Stimulated activated CD8-positive, alpha-beta memory T cell treated with anti-CD3 and anti-CD28 coated beads, Interleukin-7, amount 100 ng/mL, for 1 hour (primary cell): ENCODE results near the gene IER3.
"Not testable (repeated sequence)": the region's sequence is repeated elsewhere in the genome, so short reads cannot be mapped to it uniquely, and the experiment has no call there.

Experiments used
- DNase-seq, 2 donors: peaks; one replicate each; pipeline ENCODE4 v3.0.0-alpha.2; 2020; ENCODE audit warnings: low read depth in 2 of 2

The IER3 gene

GRCh38 chr6:30723843-30724741 lies 20.3 kb downstream of the IER3 start:
- not testable (repeated sequence) for DNase-seq

GRCh38 chr6:30723159-30723842 lies 21.0 kb downstream of the IER3 start:
- DNase-seq, result not testable (repeated sequence)

- peak; percentile 72 to 87 for DNase-seq
These were observed 21.9 kb downstream of the IER3 start for GRCh38 chr6:30722280-30723112.

GRCh38 chr6:30722025-30722279 lies 22.4 kb downstream of the IER3 start:
- DNase-seq, result not testable (repeated sequence)

GRCh38 chr6:30721198-30722024 lies 22.9 kb downstream of the IER3 start:
- peak; percentile 89 to 93 for DNase-seq

- DNase-seq, result no peak
These were observed 23.6 kb downstream of the IER3 start for GRCh38 chr6:30720738-30721197.

DNA sequence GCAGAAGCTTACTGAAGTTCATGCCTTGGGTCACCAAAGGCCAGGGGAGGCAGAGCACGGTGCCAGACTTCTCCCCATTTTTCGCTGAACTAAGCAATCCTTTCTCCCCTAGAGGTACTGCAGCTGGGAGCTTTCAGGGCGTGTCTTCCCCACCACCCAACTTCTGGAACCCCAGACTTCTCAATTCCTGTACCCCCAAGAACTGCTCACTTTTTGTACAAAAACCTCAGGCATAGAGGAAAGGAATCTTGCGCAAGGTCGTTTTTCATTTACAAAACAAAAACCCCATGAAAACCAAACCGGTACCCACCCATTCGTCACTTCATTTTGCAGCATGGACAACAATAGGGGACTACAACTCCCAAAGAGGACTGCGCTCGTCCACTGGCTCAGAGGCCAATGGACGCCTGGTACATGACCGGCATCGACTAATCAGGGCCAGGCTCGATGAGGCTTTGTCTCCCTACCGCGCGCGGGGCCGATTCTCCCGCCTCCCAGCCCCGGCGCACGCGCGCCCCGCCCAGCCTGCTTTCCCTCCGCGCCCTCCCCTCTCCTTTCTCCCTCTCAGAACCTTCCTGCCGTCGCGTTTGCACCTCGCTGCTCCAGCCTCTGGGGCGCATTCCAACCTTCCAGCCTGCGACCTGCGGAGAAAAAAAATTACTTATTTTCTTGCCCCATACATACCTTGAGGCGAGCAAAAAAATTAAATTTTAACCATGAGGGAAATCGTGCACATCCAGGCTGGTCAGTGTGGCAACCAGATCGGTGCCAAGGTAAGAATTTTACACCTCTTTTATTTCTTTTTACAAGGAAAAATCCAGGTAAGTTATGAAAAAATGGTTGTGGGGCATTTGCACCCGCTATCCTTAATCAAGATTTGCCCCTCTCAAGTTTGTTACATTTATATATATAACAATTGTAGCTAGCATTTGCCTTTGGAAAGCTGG lies 24.3 kb downstream of the IER3 start, which contains the start of gene TUBB:
TSS of gene TUBB (plus strand) at position 562 of the 947 bp plus-strand sequence. CDS start at position 717, 155 bp downstream.
- DNase-seq, result peak; percentile 86 to 91

DNA sequence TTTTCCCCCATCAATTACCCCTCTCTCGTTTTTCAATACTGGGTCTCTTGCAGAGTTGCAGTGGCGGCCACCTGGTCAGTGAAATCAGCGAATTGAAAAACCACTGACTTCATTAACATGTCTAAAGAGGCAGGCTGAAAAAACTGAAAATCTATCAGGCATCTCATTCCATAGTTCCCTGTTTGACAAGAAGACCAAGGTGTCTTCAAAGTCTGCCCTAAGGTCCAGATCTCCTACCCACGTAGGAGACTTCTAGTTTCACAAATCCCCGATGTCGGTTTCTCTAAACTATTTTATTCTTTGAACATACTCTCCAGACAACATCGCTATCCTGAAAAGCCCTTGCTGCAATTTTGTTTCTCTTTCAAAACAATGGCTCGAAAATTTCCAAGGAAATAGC lies 25.0 kb downstream of the IER3 start:
- no peak for DNase-seq

DNA sequence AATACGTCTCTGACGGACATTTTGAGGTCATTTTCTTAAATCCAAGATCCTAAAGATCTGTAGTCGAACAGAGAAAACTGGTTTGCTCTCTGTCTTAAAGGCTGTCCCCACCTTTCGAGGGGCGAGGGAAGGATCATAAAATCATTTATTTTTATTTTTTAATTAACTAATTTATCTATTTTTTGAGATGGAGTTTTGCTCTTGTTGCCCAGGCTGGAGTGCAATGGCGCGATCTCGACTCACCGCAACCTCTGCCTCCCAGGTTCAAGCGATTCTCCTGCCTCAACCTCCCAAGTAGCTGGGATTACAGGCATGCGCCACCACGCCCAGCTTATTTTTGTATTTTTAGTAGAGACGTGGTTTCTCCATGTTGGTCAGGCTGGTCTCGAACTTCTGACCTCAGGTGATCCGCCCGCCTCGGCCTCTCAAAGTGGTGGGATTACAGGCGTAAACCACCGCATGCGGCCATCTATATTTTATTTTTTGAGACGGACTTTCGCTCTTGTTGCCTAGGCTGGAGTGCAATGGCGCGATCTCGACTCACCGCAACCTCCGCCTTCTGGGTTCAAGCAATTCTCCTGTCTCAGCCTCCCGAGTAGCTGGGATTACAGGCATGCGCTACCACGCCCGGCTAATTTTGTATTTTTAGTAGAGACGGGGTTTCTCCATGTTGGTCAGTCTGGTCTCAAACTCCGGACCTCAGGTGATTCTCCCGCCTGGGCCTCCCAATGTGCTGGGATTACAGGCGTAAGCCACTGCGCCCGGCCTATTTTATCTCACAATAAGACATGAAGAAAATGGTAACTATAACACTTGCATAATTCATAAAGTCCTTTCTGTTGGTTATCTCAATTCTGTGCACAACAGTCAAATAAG lies 26.3 kb downstream of the IER3 start:
- DNase-seq, result not testable (repeated sequence)

- peak; percentile 96 to 98 for DNase-seq
These were observed 27.1 kb downstream of the IER3 start, which contains the start of gene MDC1 for GRCh38 chr6:30717129-30717844. TSS of gene MDC1 (minus strand) at chr6:30717281. CDS start at chr6:30715175, 2,106 bp downstream.

DNA sequence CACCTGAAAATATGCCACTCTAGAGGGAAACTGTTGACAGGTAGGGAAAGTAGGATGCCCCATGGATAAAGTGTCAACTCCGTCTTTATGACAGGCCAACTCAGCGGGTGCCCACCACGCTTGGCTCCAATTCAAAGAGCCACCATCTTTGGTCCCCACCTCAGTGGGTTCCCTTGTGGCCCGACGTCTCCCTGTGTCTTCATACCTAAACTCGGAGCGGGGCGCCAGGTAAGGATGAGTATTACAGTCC lies 27.5 kb downstream of the IER3 start:
- no peak for DNase-seq

DNA sequence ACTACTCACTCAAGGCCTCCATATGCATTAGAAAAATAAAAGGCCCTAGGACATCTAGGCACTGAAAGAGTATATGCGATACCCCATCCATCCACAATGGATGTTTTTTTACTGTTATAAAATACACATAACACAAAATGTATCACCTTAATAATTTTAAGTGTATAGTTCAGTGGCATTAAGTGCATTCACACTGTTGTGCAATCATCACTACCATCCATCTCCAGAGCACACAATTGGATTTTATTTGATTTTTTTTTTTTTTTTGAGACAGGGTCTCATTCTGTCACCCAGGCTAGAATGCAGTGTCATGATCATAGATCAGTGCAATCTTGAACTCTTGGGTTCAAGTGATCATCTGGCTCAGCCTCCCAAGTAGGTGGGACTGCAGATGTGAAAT lies 30.1 kb downstream of the IER3 start:
- DNase-seq, result no peak

GRCh38 chr6:30712441-30712945 lies 31.9 kb downstream of the IER3 start:
- DNase-seq, result no peak

GRCh38 chr6:30711758-30712380 lies 32.5 kb downstream of the IER3 start:
- DNase-seq, result no peak

DNA sequence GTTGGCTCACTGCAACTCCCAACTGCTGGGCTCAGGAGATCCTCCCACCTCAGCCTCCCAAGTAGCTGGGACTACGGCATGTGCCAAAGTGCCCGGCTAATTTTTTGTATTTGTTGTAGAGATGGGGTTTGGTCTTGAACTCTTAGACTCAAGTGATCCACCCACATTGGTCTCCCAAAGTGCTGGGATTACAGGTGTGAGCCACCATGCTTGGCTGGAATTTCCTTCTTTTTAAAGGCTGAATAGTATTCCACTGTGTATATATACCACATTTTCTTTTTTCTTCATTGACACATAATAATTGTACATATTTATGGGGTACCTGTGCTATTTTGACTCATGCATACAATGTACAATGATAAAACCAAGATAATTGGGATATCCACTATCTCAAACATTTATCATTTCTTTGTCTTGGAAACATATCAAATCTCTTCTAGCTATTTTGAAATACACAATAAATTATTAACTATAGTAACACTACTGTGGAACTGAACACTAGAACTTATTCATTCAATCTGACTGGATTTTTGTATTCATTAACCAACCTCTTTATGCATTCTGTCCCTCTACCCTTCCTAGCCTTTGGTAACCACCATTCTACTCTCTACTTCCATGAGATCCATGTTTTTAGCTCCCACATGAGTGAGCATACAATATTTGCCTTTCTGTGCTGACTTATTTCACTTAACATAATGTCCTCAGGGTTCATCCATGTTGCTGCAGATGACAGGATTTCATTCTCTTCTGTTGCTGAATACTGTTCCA lies 35.1 kb downstream of the IER3 start:
- DNase-seq, result no peak

DNA sequence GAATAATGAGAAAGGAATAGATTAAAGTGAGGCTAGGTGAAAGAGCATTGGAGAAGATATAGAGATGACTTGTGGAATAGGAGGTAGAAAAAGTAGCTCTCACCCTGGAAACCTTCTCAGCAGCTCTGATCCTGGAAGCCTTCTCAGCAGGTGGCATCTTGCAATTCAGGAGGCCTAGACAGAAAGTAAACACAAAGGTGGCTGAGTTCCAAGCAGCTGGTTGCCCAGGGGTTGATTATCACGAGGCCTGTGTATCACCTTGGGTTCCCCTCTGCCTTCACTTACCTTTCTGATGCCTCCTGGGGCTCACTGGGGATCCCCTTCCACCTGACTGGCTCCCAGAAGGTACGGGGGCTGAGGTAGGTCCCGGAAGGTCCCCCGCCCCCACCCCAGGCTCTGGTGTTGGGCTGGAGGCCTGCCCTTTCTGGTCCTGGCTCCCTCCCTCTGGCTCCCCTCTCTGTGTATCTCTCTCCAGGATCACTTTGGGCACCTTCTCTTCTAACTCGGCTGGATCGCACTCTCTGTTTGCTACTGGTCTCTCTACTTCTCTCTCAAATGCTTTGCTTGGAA lies 37.0 kb downstream of the IER3 start:
- DNase-seq, result no peak

- DNase-seq, result no peak
These were observed 38.7 kb downstream of the IER3 start for GRCh38 chr6:30705620-30706019.
